Measurements from ENCODE around the gene GRIN2D. TPM values are rescaled to one million over a fixed set of nuclear protein-coding genes. Genes with fewer than 3 reads are reported as not detected.

Gene GRIN2D
- total and polyA plus RNA-seq, 2 of the 8 experiments (the other 6 are each of a cell fraction or from before 2014, with no cell fraction given): 2.2 to 12.4 TPM

DNA sequence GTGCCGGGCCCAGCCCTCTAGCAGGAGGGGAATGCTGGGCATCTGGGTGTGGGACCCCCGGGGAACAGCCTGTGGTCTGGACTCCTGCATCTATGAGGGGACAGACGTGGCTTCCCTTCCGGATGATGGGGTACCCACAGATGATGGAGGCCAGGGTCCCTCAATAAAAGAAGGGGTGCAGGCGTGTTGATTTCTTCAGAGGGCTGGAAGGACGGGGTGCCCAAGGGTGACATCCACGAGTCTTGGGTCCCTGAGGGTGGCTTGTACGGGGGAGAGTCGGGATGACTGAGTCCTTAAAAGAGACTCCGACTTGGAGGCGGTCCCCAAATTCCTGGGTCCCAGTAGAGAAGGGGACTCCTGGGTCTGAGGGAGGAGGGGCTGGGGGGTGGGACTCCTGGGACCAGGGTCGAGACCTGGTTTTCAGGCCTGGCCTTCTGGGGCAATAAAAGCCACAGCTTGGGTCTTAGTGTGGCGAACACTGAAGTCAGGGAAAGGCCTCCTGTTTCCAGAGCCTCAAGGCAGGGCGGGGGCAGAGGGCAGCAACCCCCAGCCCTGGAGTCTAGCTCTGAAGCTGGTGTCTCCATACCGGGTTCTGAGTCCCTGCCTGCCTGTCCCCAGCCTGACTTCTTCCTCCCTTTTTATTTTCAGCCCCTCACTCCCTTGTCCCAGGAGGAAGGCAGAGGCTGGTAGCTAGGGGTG, 459 bp upstream of the GRIN2D start (continued):
- no peak for TF ChIP-seq CEBPB (IDR thresholded peaks at IDR 0.05; ENCODE audit: low read depth, low read length)
- no peak for TF ChIP-seq HDAC2 (IDR thresholded peaks at IDR 0.05; ENCODE audit: borderline replicate concordance in 1 of 2, low read depth in 2 of 2, low read length in 2 of 2)
- no peak for TF ChIP-seq NANOG (IDR thresholded peaks at IDR 0.05; ENCODE audit: insufficient read depth, low read depth, low read length, poor library complexity, severe bottlenecking)
- no peak for TF ChIP-seq E2F6 (IDR thresholded peaks at IDR 0.05)

Data from H1 (cell line).